ENCODE measurements around the gene HEYL. TPM values are rescaled to one million over a fixed set of nuclear protein-coding genes. Genes with fewer than 3 reads are reported as not detected.

HEYL gene
- total RNA-seq, 4 donors from 2014 or later, result 1.2 to 7.7 (median 4.6) TPM

DNA sequence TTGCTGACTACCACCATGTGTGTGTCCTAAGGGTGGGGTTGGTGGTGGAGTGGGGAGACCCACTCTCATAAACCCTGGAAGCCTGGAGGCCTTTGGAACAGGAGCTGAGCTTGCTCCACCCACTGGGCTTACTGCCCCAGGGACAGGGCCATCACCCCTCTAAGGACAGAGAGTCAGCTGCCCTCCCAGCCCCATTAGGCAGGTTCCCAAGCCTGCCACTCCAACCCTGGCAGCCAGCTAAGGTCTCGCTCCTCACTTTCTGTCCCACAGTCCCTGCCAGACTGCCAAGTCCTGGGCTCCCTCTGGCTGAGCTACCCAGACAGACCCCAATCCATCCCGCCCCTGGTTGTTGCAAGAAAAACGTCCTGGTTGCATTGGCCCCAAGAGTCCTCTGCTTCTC lies 28.7 kb upstream of the HEYL start:
- TF ChIP-seq, protein P1, sequence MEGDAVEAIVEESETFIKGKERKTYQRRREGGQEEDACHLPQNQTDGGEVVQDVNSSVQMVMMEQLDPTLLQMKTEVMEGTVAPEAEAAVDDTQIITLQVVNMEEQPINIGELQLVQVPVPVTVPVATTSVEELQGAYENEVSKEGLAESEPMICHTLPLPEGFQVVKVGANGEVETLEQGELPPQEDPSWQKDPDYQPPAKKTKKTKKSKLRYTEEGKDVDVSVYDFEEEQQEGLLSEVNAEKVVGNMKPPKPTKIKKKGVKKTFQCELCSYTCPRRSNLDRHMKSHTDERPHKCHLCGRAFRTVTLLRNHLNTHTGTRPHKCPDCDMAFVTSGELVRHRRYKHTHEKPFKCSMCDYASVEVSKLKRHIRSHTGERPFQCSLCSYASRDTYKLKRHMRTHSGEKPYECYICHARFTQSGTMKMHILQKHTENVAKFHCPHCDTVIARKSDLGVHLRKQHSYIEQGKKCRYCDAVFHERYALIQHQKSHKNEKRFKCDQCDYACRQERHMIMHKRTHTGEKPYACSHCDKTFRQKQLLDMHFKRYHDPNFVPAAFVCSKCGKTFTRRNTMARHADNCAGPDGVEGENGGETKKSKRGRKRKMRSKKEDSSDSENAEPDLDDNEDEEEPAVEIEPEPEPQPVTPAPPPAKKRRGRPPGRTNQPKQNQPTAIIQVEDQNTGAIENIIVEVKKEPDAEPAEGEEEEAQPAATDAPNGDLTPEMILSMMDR (IDR thresholded peaks at IDR 0.05; ENCODE audit: low read depth), result no peak

DNA sequence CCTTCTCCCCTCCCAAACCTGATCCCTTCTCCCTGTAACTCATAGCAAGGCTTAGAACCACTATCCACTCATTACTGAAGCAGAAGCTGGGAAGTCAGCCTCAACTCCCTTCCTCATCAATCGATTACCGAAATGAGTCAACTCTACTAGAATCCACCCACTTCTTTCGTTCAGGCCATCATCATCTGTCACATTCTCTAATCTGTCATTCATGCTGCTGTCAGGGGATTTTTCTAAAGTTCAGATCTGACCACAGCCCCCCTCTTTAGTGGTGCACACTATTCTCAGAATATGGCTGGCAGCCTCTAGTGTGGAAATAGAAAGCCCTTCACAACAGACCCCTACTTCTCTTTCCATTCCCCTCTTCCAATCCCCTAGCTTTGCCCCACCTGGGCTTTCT lies 27.3 kb upstream of the HEYL start:
- TF ChIP-seq, protein P1 (IDR thresholded peaks at IDR 0.05; ENCODE audit: low read depth), result no peak

DNA sequence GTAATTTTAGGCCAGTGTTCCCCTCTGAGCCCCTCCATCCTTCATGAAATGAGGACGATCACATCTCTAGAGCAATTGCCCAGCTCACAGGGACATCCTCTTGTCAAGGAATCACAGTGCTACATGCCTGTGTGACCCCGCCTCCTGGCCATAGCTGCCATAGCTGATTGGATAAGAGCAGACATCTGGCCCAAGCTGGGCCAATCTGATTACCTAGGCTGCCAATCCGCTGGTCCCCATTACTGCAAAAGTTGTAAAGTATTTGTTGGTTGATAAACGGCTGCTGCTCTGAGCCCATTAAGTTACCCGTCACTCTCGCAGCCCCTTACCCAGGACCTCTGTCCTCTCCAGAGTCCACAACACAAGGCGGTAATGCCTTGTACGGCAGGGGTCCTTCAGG lies 24.1 kb upstream of the HEYL start:
- TF ChIP-seq, protein P1 (IDR thresholded peaks at IDR 0.05; ENCODE audit: low read depth), result no peak

DNA sequence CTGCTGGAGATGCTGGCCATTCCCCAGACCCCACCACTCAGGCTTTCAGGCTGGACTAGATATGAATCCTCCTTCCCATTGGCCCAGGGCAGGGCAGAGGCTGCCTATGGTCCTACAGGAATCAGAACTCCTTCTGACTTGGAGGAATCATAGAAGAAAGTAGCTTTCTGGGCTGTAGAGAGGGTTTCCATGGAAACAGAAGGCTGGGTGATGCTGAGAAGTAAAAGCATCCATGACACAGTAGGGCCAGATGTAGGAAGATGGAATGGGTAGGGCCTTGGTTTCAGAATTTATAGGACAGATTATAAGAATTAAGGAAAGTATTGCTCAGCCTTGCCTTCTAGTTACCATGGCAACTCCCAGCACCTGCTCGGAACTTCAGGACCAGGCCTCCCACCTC lies 23.4 kb upstream of the HEYL start:
- TF ChIP-seq, protein P1 (IDR thresholded peaks at IDR 0.05; ENCODE audit: low read depth), result no peak

DNA sequence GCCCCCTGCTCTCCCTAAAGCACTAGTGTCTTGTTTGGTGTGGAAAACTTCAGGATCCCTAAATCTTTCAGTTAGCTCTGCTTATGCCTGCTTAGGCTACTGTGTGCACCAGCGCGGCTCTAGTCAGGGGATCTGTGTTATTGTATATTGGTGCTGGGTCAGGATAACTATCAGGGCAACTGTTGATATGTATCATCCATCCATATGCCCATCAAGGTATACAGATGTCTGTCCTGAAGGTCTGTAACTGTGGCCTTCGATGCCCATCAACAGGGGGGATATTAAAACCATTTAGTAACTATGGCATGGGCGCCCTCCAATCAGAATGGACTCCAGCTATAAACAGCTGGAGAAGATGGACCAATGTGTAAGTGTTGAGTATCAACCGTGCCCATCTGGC lies 20.1 kb upstream of the HEYL start:
- TF ChIP-seq, protein P1 (IDR thresholded peaks at IDR 0.05; ENCODE audit: low read depth), result no peak

DNA sequence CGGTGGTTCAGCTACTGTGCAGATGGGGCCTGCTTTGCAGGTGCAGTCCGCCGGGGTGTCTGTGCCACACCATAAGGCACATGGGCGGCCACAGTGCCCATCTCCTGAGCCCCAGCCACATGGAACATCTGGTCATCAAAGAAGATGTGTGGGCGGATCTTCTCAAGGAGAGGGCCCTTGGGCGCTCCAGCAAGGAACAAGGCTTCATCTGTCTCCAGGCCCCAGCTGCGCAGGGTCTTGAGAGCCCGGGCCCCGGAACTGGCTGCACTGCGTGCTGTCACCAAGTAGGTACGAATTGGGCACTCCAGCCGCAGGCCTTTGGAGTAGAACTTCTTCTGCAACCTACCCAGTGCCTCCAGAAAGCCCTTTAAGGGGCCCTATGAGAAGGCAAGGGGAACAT lies 19.7 kb upstream of the HEYL start:
- TF ChIP-seq, protein P1 (IDR thresholded peaks at IDR 0.05; ENCODE audit: low read depth), result no peak

DNA sequence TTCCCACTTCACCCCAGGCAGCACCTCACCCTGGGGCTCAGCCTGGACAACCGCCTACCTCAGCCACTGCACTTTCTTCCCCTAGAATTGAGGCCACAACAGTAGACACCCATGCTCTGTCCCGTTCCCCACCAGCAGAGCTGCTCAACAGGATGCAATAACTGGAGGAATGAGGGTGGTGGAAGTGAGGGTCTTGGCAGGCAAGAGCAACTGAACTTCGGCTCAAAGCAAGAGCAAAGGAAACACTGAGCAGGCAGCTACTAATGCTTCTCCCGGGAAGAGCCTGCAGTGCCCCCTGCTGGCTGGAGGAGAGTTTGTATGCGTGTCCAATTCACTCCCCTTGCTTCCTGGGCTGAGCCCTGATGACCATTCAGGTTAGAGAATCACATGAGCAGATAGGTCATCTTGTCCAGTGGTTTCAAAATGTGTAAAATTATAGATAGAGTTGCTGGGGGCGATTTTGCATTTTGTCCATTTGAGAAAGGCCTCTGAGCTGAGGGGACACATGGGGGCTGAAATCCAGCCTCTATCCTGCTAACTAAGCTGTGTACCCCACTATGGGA lies 18.6 kb upstream of the HEYL start:
- TF ChIP-seq, protein P1 (IDR thresholded peaks at IDR 0.05; ENCODE audit: low read depth), result no peak
